Endothelial cell (in vitro differentiated cells): ENCODE measurements around the gene NOC2L. TPM values are rescaled to one million over a fixed set of nuclear protein-coding genes. Genes with fewer than 3 reads are reported as not detected.
A peak's percentile ranks its signal among the peaks of the same experiment; 100 is the strongest.

ENCODE experiments used
- DNase-seq: peaks from one replicate; pipeline ENCODE4 v3.0.0; 2021; ENCODE audit warnings: low spot score
- H3K27ac Mint-ChIP-seq: one replicate; pipeline ENCODE4 v1.8.0; 2021; ENCODE audit warnings: mixed read lengths, inconsistent platforms; ENCODE audit not compliant: unreplicated experiment
- H3K27me3 Mint-ChIP-seq: one replicate; pipeline ENCODE4 v1.8.0; 2021; ENCODE audit warnings: mild to moderate bottlenecking, moderate library complexity, mixed read lengths, inconsistent platforms; ENCODE audit not compliant: unreplicated experiment
- H3K36me3 Mint-ChIP-seq: one replicate; pipeline ENCODE4 v1.8.0; 2021; ENCODE audit warnings: mild to moderate bottlenecking, low read depth, mixed read lengths, inconsistent platforms; ENCODE audit not compliant: unreplicated experiment
- H3K4me1 Mint-ChIP-seq: one replicate; pipeline ENCODE4 v1.8.0; 2021; ENCODE audit warnings: mild to moderate bottlenecking, mixed read lengths, inconsistent platforms; ENCODE audit not compliant: unreplicated experiment
- H3K4me3 Mint-ChIP-seq: one replicate; pipeline ENCODE4 v1.8.0; 2021; ENCODE audit warnings: mild to moderate bottlenecking, mixed read lengths, inconsistent platforms; ENCODE audit not compliant: unreplicated experiment
- H3K9me3 Mint-ChIP-seq: one replicate; pipeline ENCODE4 v1.8.0; 2021; ENCODE audit warnings: mixed read lengths, inconsistent platforms; ENCODE audit not compliant: unreplicated experiment
- CTCF ChIP-seq: fragments of 200-600 bp; sonication (generic); IDR thresholded peaks from one replicate; pipeline ENCODE4 v1.5.0; 2021; ENCODE audit warnings: antibody characterized with exemption; ENCODE audit not compliant: unreplicated experiment
- total RNA-seq: library from RNA; stranded (reverse); fragmentation: NEBNext Ultra II Directional; extraction: Animal tissue kit (Norgen Biotek cat#: 25700); gene quantifications from one replicate; pipeline ENCODE4 v1.2.1, GENCODE V29; 2021; ENCODE audit not compliant: unreplicated experiment

Gene NOC2L
- total RNA-seq, 1 donor from 2014 or later = 56.5 TPM

GRCh38 chr1:982765-983436 lies 23.8 kb upstream of the NOC2L start:
- H3K27ac Mint-ChIP-seq = peak overlapping the region; percentile 7
- peaks cover 3% of the 10 kb centered on the region for H3K4me1 Mint-ChIP-seq
- H3K36me3 Mint-ChIP-seq = peaks cover 7% of the 10 kb centered on the region
- H3K27me3 Mint-ChIP-seq = peaks cover 16% of the 10 kb centered on the region
- no peaks in the 10 kb centered on the region for H3K9me3 Mint-ChIP-seq
- no peak for DNase-seq
- TF ChIP-seq CTCF = no peak
- H3K4me3 Mint-ChIP-seq = peak overlapping the region; percentile 13

GRCh38 chr1:981955-982558 lies 23.0 kb upstream of the NOC2L start, which contains the start of gene PERM1:
PERM1 (minus strand) TSS chr1:982093; CDS start chr1:981029, 1,064 bp downstream.
- H3K27ac Mint-ChIP-seq = no peak within 1 kb of the TSS
- H3K27me3 Mint-ChIP-seq = peaks cover 13% of the 10 kb centered on the region
- TF ChIP-seq CTCF = no peak
- no peak within 1 kb of the TSS for H3K4me3 Mint-ChIP-seq
- H3K4me1 Mint-ChIP-seq = peaks cover 3% of the 10 kb centered on the region
- DNase-seq = no peak
- peaks cover 7% of the 10 kb centered on the region for H3K36me3 Mint-ChIP-seq
- H3K9me3 Mint-ChIP-seq = no peaks in the 10 kb centered on the region

- DNase-seq = no peak
- Mint-ChIP-seq H3K4me1 (peaks cover 3% of the 10 kb centered on the region), H3K4me3 (no peak overlapping the region), H3K9me3 (no peaks in the 10 kb centered on the region), H3K27ac (no peak overlapping the region), H3K27me3 (peaks cover 13% of the 10 kb centered on the region), H3K36me3 (peaks cover 7% of the 10 kb centered on the region)
- no peak for TF ChIP-seq CTCF
Observed at GRCh38 chr1:981491-981954, 22.5 kb upstream of the NOC2L start.

- H3K4me1 Mint-ChIP-seq = peaks cover 3% of the 10 kb centered on the region
- H3K27ac Mint-ChIP-seq = no peak overlapping the region
- no peaks in the 10 kb centered on the region for H3K9me3 Mint-ChIP-seq
- no peak overlapping the region for H3K4me3 Mint-ChIP-seq
- H3K36me3 Mint-ChIP-seq = peaks cover 7% of the 10 kb centered on the region
- no peak for TF ChIP-seq CTCF
- DNase-seq = no peak
- peaks cover 13% of the 10 kb centered on the region for H3K27me3 Mint-ChIP-seq
Observed at GRCh38 chr1:980602-981395, 21.7 kb upstream of the NOC2L start.
